Measurements from ENCODE around the gene LYPD5. TPM values are rescaled to one million over a fixed set of nuclear protein-coding genes. Genes with fewer than 3 reads are reported as not detected.

Gene LYPD5
- total and polyA plus RNA-seq, 2 of the 8 experiments (the other 6 are each of a cell fraction or from before 2014, with no cell fraction given), result 0.74 to 4.3 TPM

- TF ChIP-seq RNF2 (IDR thresholded peaks at IDR 0.05; ENCODE audit: borderline replicate concordance, low read depth, low read length, missing control alignments, poor library complexity, severe bottlenecking) (peak; percentile 44), SIX5 (IDR thresholded peaks at IDR 0.05; ENCODE audit: low read depth, low read length) (peak; percentile 82), POLR2AphosphoS5 (IDR thresholded peaks at IDR 0.05; ENCODE audit: low read depth, low read length) (peak; percentile 22; the same call in 1 of the 2 replicates), RBBP5 (IDR thresholded peaks at IDR 0.05; ENCODE audit: borderline replicate concordance, low read depth, low read length) (no peak), KDM5A (IDR thresholded peaks at IDR 0.05; ENCODE audit: low read length) (no peak), SP1 (IDR thresholded peaks at IDR 0.05; ENCODE audit: low read depth, low read length) (peak; percentile 68; the same call in 1 of the 2 replicates), SRF (IDR thresholded peaks at IDR 0.05; ENCODE audit: low read depth, low read length) (0 out of 2 replicates have a peak, but pooled peaks have one; percentile 11), TAF1 (IDR thresholded peaks at IDR 0.05; ENCODE audit: low read depth, low read length) (peak; percentile 67), TBP (IDR thresholded peaks at IDR 0.05; ENCODE audit: low read depth, low read length) (peak; percentile 45; the same call in 1 of the 2 replicates), POLR2A (IDR thresholded peaks at IDR 0.05; ENCODE audit: control extremely low read depth in 1 of 2, low read depth in 2 of 2, low read length in 2 of 2) (peak in 1 of 2 experiments; percentile 52; a peak in 1 of 3 replicates), E2F6 (IDR thresholded peaks at IDR 0.05) (peak; percentile 81)
Observed at GRCh38 chr19:43826787-43827754, 24.8 kb upstream of the LYPD5 start, which contains the start of gene ZNF283 (continued).
